NB4 (cell line): Measurements from ENCODE around the gene EIF4G3.
"Not testable (repeated sequence)": the region's sequence is repeated elsewhere in the genome, so short reads cannot be mapped to it uniquely, and the experiment has no call there.

Experiments used
- DNase-seq: peaks from one replicate; pipeline ENCODE4 v3.0.0; 2010; ENCODE audit warnings: low read depth
- H3K4me3 ChIP-seq: one replicate; pipeline ENCODE4 v1.5.1; 2011; ENCODE audit warnings: mild to moderate bottlenecking, low read depth, low read length, moderate library complexity
- MYC ChIP-seq: IDR thresholded peaks from 2 replicates; pipeline ENCODE4 v1.6.1; 2011; ENCODE audit warnings: low read depth, low read length
- POLR2A ChIP-seq: IDR thresholded peaks from 2 replicates; pipeline ENCODE4 v1.6.1; 2011; ENCODE audit warnings: mild to moderate bottlenecking; ENCODE audit not compliant: insufficient read length; ENCODE audit errors: extremely low read depth
- TF ChIP-seq, protein P1 (sequence below): IDR thresholded peaks from one replicate; pipeline ENCODE4 v1.5.1; 2012; ENCODE audit warnings: low read depth, low read length
- TF ChIP-seq, protein P2 (sequence below): IDR thresholded peaks from 2 replicates; pipeline ENCODE4 v1.6.1; 2011; ENCODE audit warnings: low read depth, low read length

The EIF4G3 gene

DNA sequence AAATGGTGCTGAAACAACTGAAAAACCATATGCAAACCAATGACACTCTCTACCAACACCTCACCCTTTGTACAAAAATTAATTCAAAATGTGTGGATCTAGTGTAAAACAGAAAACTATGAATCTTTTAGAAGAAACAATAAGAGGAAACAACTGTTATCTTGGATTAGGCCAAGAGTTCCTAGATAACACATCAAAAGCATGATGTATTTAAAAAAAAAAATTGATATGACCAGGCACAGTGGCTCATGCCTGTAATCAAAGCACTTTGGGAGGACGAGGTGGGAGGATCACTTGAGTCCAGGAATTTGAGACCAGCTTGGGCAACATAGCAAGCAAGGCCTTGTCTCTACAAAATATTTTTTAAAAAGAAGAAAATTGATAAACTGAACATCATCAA, 79.0 kb downstream of the EIF4G3 start:
- TF ChIP-seq MYC (no peak), POLR2A (no peak)
- TF ChIP-seq, protein P1, sequence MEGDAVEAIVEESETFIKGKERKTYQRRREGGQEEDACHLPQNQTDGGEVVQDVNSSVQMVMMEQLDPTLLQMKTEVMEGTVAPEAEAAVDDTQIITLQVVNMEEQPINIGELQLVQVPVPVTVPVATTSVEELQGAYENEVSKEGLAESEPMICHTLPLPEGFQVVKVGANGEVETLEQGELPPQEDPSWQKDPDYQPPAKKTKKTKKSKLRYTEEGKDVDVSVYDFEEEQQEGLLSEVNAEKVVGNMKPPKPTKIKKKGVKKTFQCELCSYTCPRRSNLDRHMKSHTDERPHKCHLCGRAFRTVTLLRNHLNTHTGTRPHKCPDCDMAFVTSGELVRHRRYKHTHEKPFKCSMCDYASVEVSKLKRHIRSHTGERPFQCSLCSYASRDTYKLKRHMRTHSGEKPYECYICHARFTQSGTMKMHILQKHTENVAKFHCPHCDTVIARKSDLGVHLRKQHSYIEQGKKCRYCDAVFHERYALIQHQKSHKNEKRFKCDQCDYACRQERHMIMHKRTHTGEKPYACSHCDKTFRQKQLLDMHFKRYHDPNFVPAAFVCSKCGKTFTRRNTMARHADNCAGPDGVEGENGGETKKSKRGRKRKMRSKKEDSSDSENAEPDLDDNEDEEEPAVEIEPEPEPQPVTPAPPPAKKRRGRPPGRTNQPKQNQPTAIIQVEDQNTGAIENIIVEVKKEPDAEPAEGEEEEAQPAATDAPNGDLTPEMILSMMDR: no peak
- TF ChIP-seq, protein P2, sequence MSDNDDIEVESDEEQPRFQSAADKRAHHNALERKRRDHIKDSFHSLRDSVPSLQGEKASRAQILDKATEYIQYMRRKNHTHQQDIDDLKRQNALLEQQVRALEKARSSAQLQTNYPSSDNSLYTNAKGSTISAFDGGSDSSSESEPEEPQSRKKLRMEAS: no peak
- no peak for DNase-seq
- no peak overlapping the region for H3K4me3 ChIP-seq

GRCh38 chr1:21095976-21096375, 80.7 kb downstream of the EIF4G3 start:
- TF ChIP-seq POLR2A: no peak
- TF ChIP-seq, protein P2: no peak
- TF ChIP-seq, protein P1: no peak
- no peak for TF ChIP-seq MYC
- no peak overlapping the region for H3K4me3 ChIP-seq
- no peak for DNase-seq

- H3K4me3 ChIP-seq, DNase-seq: not testable (repeated sequence)
Observed at GRCh38 chr1:21094282-21094681, 82.4 kb downstream of the EIF4G3 start.

- not testable (repeated sequence) for DNase-seq, H3K4me3 ChIP-seq
Observed at GRCh38 chr1:21093271-21093958, 83.3 kb downstream of the EIF4G3 start.

GRCh38 chr1:21092545-21092944, 84.2 kb downstream of the EIF4G3 start:
- H3K4me3 ChIP-seq, DNase-seq: not testable (repeated sequence)

- DNase-seq: peak; percentile 78
- H3K4me3 ChIP-seq: not testable (repeated sequence)
Observed at GRCh38 chr1:21091053-21091690, 85.5 kb downstream of the EIF4G3 start.

- no peak for TF ChIP-seq MYC
- TF ChIP-seq, protein P1: no peak
- TF ChIP-seq, protein P2: no peak
- no peak for TF ChIP-seq POLR2A
- DNase-seq: no peak
- H3K4me3 ChIP-seq: no peak overlapping the region
Observed at GRCh38 chr1:21090463-21090862, 86.2 kb downstream of the EIF4G3 start.

GRCh38 chr1:21089731-21090130, 87.0 kb downstream of the EIF4G3 start:
- H3K4me3 ChIP-seq: no peak overlapping the region
- DNase-seq: no peak
- TF ChIP-seq, protein P1: no peak
- TF ChIP-seq, protein P2: no peak
- TF ChIP-seq MYC (no peak), POLR2A (no peak)
